Epithelial cell of proximal tubule (primary cell): ENCODE data around the gene VPS8. TPM values are rescaled to one million over a fixed set of nuclear protein-coding genes. Genes with fewer than 3 reads are reported as not detected.

Experiments used
- DNase-seq: peaks from one replicate; pipeline ENCODE4 v3.0.0-alpha.2; 2011; ENCODE audit warnings: low read depth
- H3K4me3 ChIP-seq: 2 replicates; pipeline ENCODE4 v1.5.1; 2011; ENCODE audit warnings: low read depth, mild to moderate bottlenecking, low read length
- total RNA-seq: library from RNA; depleted of rRNA; stranded (reverse); fragments of >200 nt; gene quantifications from 2 replicates; pipeline ENCODE4 v1.2.3, GENCODE V29; 2015
- TF ChIP-seq, protein P1 (sequence below): conservative IDR thresholded peaks from 2 replicates; pipeline ENCODE4 v1.5.1; 2012; ENCODE audit warnings: low read depth, mild to moderate bottlenecking, low read length

VPS8 gene
- total RNA-seq, 1 donor from 2014 or later, result 16.7 TPM

- H3K4me3 ChIP-seq, result no peak overlapping the region
- no peak for DNase-seq
- TF ChIP-seq, protein P1, sequence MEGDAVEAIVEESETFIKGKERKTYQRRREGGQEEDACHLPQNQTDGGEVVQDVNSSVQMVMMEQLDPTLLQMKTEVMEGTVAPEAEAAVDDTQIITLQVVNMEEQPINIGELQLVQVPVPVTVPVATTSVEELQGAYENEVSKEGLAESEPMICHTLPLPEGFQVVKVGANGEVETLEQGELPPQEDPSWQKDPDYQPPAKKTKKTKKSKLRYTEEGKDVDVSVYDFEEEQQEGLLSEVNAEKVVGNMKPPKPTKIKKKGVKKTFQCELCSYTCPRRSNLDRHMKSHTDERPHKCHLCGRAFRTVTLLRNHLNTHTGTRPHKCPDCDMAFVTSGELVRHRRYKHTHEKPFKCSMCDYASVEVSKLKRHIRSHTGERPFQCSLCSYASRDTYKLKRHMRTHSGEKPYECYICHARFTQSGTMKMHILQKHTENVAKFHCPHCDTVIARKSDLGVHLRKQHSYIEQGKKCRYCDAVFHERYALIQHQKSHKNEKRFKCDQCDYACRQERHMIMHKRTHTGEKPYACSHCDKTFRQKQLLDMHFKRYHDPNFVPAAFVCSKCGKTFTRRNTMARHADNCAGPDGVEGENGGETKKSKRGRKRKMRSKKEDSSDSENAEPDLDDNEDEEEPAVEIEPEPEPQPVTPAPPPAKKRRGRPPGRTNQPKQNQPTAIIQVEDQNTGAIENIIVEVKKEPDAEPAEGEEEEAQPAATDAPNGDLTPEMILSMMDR, result no peak
Measured at GRCh38 chr3:184796551-184796950, 15.4 kb upstream of the VPS8 start.

- H3K4me3 ChIP-seq, result no peak overlapping the region
- TF ChIP-seq, protein P1, result no peak
- no peak for DNase-seq
Measured at GRCh38 chr3:184796954-184797353, 15.0 kb upstream of the VPS8 start.

DNA sequence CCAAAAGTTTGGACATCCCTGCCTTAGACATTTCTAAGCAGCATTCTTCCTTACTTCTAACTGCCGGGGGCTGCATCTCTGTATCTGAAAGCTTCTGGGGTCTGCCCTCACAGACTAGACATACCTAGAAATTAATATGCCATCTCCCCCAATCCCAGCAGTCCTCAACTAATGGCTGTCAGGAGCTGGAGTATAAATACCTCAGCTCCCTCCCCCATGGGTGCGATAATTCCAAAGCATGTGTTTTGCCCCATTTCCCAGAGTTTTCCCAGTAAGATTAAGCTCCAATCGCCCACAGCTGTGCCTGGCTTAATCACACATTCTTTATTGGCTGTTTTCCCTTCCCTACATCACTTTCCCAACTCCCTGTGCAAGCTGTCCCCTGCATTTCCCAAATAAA is 13.8 kb upstream of the VPS8 start:
- no peak overlapping the region for H3K4me3 ChIP-seq
- TF ChIP-seq, protein P1, result no peak

DNA sequence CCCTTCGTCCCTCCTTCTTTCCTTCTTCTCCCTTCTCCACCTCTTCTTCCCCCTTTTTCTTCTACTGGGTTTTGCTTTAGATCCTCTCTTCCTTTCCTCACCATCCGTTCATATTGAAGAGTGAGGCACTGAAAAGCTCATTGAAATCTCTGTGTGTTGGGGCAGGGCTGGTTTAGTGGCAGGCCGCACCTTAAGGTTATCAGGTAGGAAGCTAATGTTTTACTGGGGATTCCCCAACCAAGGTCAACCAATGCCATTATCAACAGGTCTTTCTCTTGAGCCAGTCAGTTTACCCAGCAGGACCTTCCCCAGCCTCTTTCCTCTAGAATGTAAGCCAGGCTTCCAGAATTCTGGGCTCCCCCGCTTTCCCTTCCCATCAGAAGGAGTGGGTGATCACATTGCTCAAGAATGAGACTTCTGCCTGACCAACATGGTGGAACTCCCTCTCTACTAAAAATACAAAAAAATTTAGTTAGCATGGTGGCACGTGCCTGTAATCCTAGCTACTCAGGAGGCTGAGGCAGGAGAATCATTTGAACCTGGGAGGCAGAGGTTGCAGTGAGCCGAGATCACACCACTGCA is 11.5 kb upstream of the VPS8 start:
- no peak for DNase-seq
- TF ChIP-seq, protein P1, result no peak
- no peak overlapping the region for H3K4me3 ChIP-seq

More for the DNA sequence above, 13.8 kb upstream of the VPS8 start:
- no peak for DNase-seq

- H3K4me3 ChIP-seq, result no peak overlapping the region
- TF ChIP-seq, protein P1, result no peak
Measured at GRCh38 chr3:184801241-184801785, 10.7 kb upstream of the VPS8 start.

GRCh38 chr3:184802150-184802549 is 9.8 kb upstream of the VPS8 start:
- TF ChIP-seq, protein P1, result no peak
- no peak for DNase-seq
- no peak overlapping the region for H3K4me3 ChIP-seq

More at GRCh38 chr3:184801241-184801785, 10.7 kb upstream of the VPS8 start:
- no peak for DNase-seq

- TF ChIP-seq, protein P1, result no peak
- no peak overlapping the region for H3K4me3 ChIP-seq
- DNase-seq, result no peak
Measured at GRCh38 chr3:184804801-184805200, 7.2 kb upstream of the VPS8 start.
